DMS153 treated with DMSO at 0.1 percent for 48 hours (cell line): ENCODE results near the gene PUS1.

Source experiments
- DNase-seq: peaks from one replicate; lab custom pipeline; 2025; ENCODE audit not compliant: unreplicated experiment; lab: John Stamatoyannopoulos, UW

The PUS1 gene

GRCh38 chr12:131990066-131990979 is 61.2 kb downstream of the PUS1 start:
- DNase-seq = no peak

GRCh38 chr12:131990980-131991305 is 61.9 kb downstream of the PUS1 start:
- no peak for DNase-seq

- DNase-seq = no peak
These were observed 62.8 kb downstream of the PUS1 start for GRCh38 chr12:131991816-131992430.

- DNase-seq = no peak
These were observed 65.5 kb downstream of the PUS1 start for GRCh38 chr12:131994589-131994988.
